K562 (cell line): ENCODE measurements around the gene EXTL1. TPM values are rescaled to one million over a fixed set of nuclear protein-coding genes. Genes with fewer than 3 reads are reported as not detected.

Experiments
- ATAC-seq: fragments of 200-7000 bp; cut with Tn5 transposase; 3 replicates; pipeline ENCODE4 v1.9.1; 2020; ENCODE audit warnings: moderate library complexity
- BruUV-seq: library from RNA; stranded (reverse); fragments of 400-500 nt; replicated peaks from 2 replicates; lab custom pipeline; 2021; lab: Mats Ljungman, UMichigan
- CTCF ChIA-PET: fragments of 300-600 bp; formaldehyde crosslinking; extraction: SDS; loops from one replicate; lab custom pipeline; 2021; ENCODE audit warnings: low intra/inter-chr PET ratio; lab: Yijun Ruan, JAX
- POLR2A ChIA-PET: fragments of 300-600, 350-650 bp; sonication (Branson Sonifier 250); formaldehyde crosslinking; extraction: SDS; loops from one replicate; lab custom pipeline; 2021; ENCODE audit warnings: antibody characterized with exemption, inconsistent platforms; lab: Yijun Ruan, JAX
- DNase-seq, 4 experiments: peaks; one replicate each; pipeline versions ENCODE4 v3.0.0 to v3.0.0-alpha.2; 2011 to 2018; ENCODE audit warnings: low spot score in 3 of 4, mixed read lengths in 3 of 4; ENCODE audit errors: extremely low read depth in 1 of 4
- FAIRE-seq: peaks from 2 replicates; lab custom pipeline; 2011; peaks lifted over from hg19 to GRCh38; lab: Jason Lieb, UNC
- H2AFZ ChIP-seq: 2 replicates; pipeline ENCODE4 v1.6.0; 2011; ENCODE audit warnings: low read depth, low read length, control low read depth, inconsistent platforms
- H3K27ac ChIP-seq: fragments of 200-600 bp; 3 replicates; pipeline ENCODE4 v1.8.0; 2011; ENCODE audit warnings: low read depth, mild to moderate bottlenecking, control low read depth, inconsistent platforms, low read length, moderate library complexity, mixed read lengths; ENCODE audit errors: extremely low read depth
- H3K27me3 ChIP-seq, 2 experiments: fragments of 300-600 bp in 1 of 2; 2 replicates in 1 of 2; 3 replicates in 1 of 2; pipeline versions ENCODE4 v1.6.0 to v1.8.0; 2011; ENCODE audit warnings: inconsistent platforms in 2 of 2, low read length in 2 of 2, mild to moderate bottlenecking in 1 of 2, mixed read lengths in 1 of 2, moderate library complexity in 1 of 2; ENCODE audit not compliant: control insufficient read depth in 2 of 2, insufficient read depth in 2 of 2
- H3K36me3 ChIP-seq: fragments of 300-600 bp; 3 replicates; pipeline ENCODE4 v1.8.0; 2011; ENCODE audit warnings: mild to moderate bottlenecking, low read length, inconsistent platforms; ENCODE audit not compliant: control insufficient read depth, insufficient read depth
- H3K4me1 ChIP-seq, 2 experiments: fragments of 200-600 bp in 1 of 2; replicated peaks in 1 of 2; 2 replicates in 1 of 2; 3 replicates in 1 of 2; pipeline versions ENCODE4 v1.5.1 to v1.8.0; 2011; ENCODE audit warnings: inconsistent platforms in 2 of 2, low read length in 2 of 2, mild to moderate bottlenecking in 1 of 2, mixed read lengths in 1 of 2, moderate library complexity in 1 of 2; ENCODE audit not compliant: control insufficient read depth in 2 of 2, insufficient read depth in 2 of 2
- H3K4me2 ChIP-seq: 2 replicates; pipeline ENCODE4 v1.6.1; 2011; ENCODE audit warnings: low read length, control low read depth, inconsistent platforms, mixed read lengths; ENCODE audit not compliant: insufficient read depth
- H3K4me3 ChIP-seq: fragments of 200-600 bp; sonication (generic), shearing (Covaris generic); 2 replicates; pipeline ENCODE4 v1.5.1; 2016; ENCODE audit warnings: control low read depth, inconsistent platforms
- H3K79me2 ChIP-seq: fragments of 200-600 bp; 3 replicates; pipeline ENCODE4 v1.8.0; 2011; ENCODE audit warnings: low read length, inconsistent platforms; ENCODE audit not compliant: control insufficient read depth, insufficient read depth
- H3K9ac ChIP-seq, 2 experiments: 2 replicates each; pipeline versions ENCODE4 v1.6.0 to v1.6.1; 2011; ENCODE audit warnings: low read depth in 2 of 2, low read length in 2 of 2, control low read depth in 1 of 2, inconsistent platforms in 1 of 2, mild to moderate bottlenecking in 1 of 2, mixed read lengths in 1 of 2; ENCODE audit not compliant: insufficient read depth in 1 of 2
- H3K9me1 ChIP-seq: one replicate; pipeline ENCODE4 v1.6.0; 2011; ENCODE audit warnings: inconsistent platforms, mild to moderate bottlenecking, low read length, moderate library complexity; ENCODE audit not compliant: control insufficient read depth, insufficient read depth
- H3K9me3 ChIP-seq: replicated peaks from 2 replicates; pipeline ENCODE4 v1.5.1; 2011; ENCODE audit warnings: low read depth, low read length, inconsistent platforms; ENCODE audit not compliant: control insufficient read depth, insufficient read depth
- H4K20me1 ChIP-seq: replicated peaks from 2 replicates; pipeline ENCODE4 v1.6.1; 2011; ENCODE audit warnings: low read length, inconsistent platforms, mixed read lengths; ENCODE audit not compliant: control insufficient read depth, insufficient read depth
- CGGBP1 ChIP-seq: fragments of 250-450 bp; sonication (Bioruptor Pico); IDR thresholded peaks from 2 replicates; pipeline ENCODE4 v1.9.0; 2021; ENCODE audit warnings: mild to moderate bottlenecking
- CSDE1 ChIP-seq, 2 experiments: fragments of 450-650 bp; IDR thresholded peaks; 2 replicates each; pipeline ENCODE4 v1.6.1; 2016; ENCODE audit warnings: mild to moderate bottlenecking in 1 of 2
- DDX20 ChIP-seq: fragments of 450-650 bp; IDR thresholded peaks from 2 replicates; pipeline ENCODE4 v1.6.1; 2016; ENCODE audit warnings: missing genetic modification characterization, low read depth, mild to moderate bottlenecking, missing compliant biosample characterization, moderate library complexity
- E2F5 ChIP-seq: sonication (generic); formaldehyde crosslinking; IDR thresholded peaks from 2 replicates; pipeline ENCODE4 v1.8.0; 2022; ENCODE audit warnings: mild to moderate bottlenecking, missing genetic modification reagents
- ELF2 ChIP-seq: fragments of 250-450 bp; sonication (Bioruptor Pico); IDR thresholded peaks from 2 replicates; pipeline ENCODE4 v1.5.0; 2021; ENCODE audit warnings: mild to moderate bottlenecking
- FOXK2 ChIP-seq, 2 experiments: fragments of 450-650 bp; IDR thresholded peaks in 1 of 2; conservative IDR thresholded peaks in 1 of 2; 2 replicates each; pipeline ENCODE4 v1.6.1; 2016; ENCODE audit warnings: low read depth in 2 of 2, mild to moderate bottlenecking in 1 of 2
- HIVEP1 ChIP-seq: fragments of 250-450 bp; sonication (Bioruptor Pico); IDR thresholded peaks from 2 replicates; pipeline ENCODE4 v1.4.0; 2020; ENCODE audit warnings: mild to moderate bottlenecking
- MXD1 ChIP-seq: fragments of 250-450 bp; sonication (Bioruptor Pico); IDR thresholded peaks from 2 replicates; pipeline ENCODE4 v1.8.0; 2021; ENCODE audit warnings: borderline replicate concordance, mild to moderate bottlenecking, moderate library complexity; ENCODE audit not compliant: poor library complexity, severe bottlenecking
- NFRKB ChIP-seq: fragments of 450-650 bp; IDR thresholded peaks from 2 replicates; pipeline ENCODE4 v1.6.1; 2016; ENCODE audit warnings: low read depth
- POLR2AphosphoS5 ChIP-seq: IDR thresholded peaks from 2 replicates; pipeline ENCODE4 v1.6.1; 2011; ENCODE audit warnings: mild to moderate bottlenecking, low read depth, low read length, moderate library complexity; ENCODE audit not compliant: control insufficient read depth, insufficient read depth
- TCF7 ChIP-seq: sonication (generic); IDR thresholded peaks from 2 replicates; pipeline ENCODE4 v1.6.1; 2016; ENCODE audit warnings: antibody characterized with exemption, borderline replicate concordance
- ZBTB26 ChIP-seq: fragments of 450-650 bp; formaldehyde crosslinking; IDR thresholded peaks from 2 replicates; pipeline ENCODE4 v1.4.0; 2022; ENCODE audit warnings: missing genetic modification characterization
- ZBTB43 ChIP-seq: sonication (generic); formaldehyde crosslinking; IDR thresholded peaks from 2 replicates; pipeline ENCODE4 v1.8.0; 2023; ENCODE audit warnings: mild to moderate bottlenecking, missing genetic modification reagents
- ZFP91 ChIP-seq: sonication (generic); formaldehyde crosslinking; IDR thresholded peaks from 2 replicates; pipeline ENCODE4 v1.8.0; 2022; ENCODE audit warnings: mild to moderate bottlenecking, missing genetic modification reagents
- ZNF766 ChIP-seq: fragments of 200-800 bp; sonication (Bioruptor generic); conservative IDR thresholded peaks from 2 replicates; pipeline ENCODE4 v1.6.1; 2016; ENCODE audit warnings: missing genetic modification characterization, missing compliant biosample characterization
- WGBS: fragments of 100-300 bp; shearing (Covaris generic); methylation state at CpG from one replicate; pipeline ENCODE4 v1.1.6; 2016; ENCODE audit warnings: low coverage, mixed read lengths; ENCODE audit not compliant: insufficient coverage; ENCODE audit errors: missing lambda C conversion rate; 5-methylcytosine and 5-hydroxymethylcytosine counted together
- in situ Hi-C: fragments of 300-500 bp; cut with MboI; formaldehyde crosslinking; loops from 4 replicates; pipeline ENCODE4 v1.15.0; 2018; ENCODE audit warnings: inconsistent platforms, mixed read lengths
- intact Hi-C: fragments of 100-400 bp; cut with micrococcal nuclease; formaldehyde crosslinking; loops from 2 replicates; pipeline ENCODE4 v1.14.2; 2022
- polyA plus RNA-seq, 8 experiments: library from polyadenylated mRNA; depleted of rRNA in 4 of 8; stranded (reverse) in 5 of 8; unstranded in 3 of 8; fragments of >200 nt; fragmentation: Nextera tagmentation in 2 of 8; fragmentation: Illumina TruSeq in 1 of 8; extraction: Ambion mirVana in 2 of 8; extraction: Trizol in 1 of 8; gene quantifications; 2 replicates each; pipeline versions ENCODE4 v1.2.1 to v1.2.3, GENCODE V29; 2011 to 2014; ENCODE audit warnings: inconsistent platforms in 1 of 8, missing spikeins in 1 of 8
- total RNA-seq, 7 experiments: library from RNA; depleted of rRNA in 6 of 7; stranded (reverse); fragments of >200 nt in 6 of 7; fragmentation: Illumina TruSeq in 2 of 7; extraction: Trizol in 2 of 7; gene quantifications; 2 replicates each; pipeline versions ENCODE4 v1.2.1 to v1.2.3, GENCODE V29; 2011 to 2021; ENCODE audit warnings: low replicate concordance in 1 of 7

Gene EXTL1
- total and polyA plus RNA-seq, 9 of the 15 experiments (the other 6 are each of a cell fraction or from before 2014, with no cell fraction given), result 0.04 to 0.23 (median 0.08) TPM; not detected in 3

GRCh38 chr1:26005434-26006105, 16.0 kb upstream of the EXTL1 start:
- H3K9me1 ChIP-seq, result no peaks in the 10 kb centered on the region
- no TSS peak for BruUV-seq
- H2AFZ ChIP-seq, result peak overlapping the region; percentile 66
- WGBS, result 9% methylated on average over 4 of the region's 4 CpGs
- FAIRE-seq, result no peak
- ATAC-seq, result peak; percentile 9; the same call in 2 of the 3 replicates
- no peaks in the 10 kb centered on the region for H3K79me2 ChIP-seq
- no peaks in the 10 kb centered on the region for H3K27me3 ChIP-seq
- H3K9me3 ChIP-seq, result no peaks in the 10 kb centered on the region
- H3K27ac ChIP-seq, result peak overlapping the region; percentile 38; the same call in 2 of the 3 replicates
- H3K4me2 ChIP-seq, result peak overlapping the region; percentile 33
- peaks cover 22 to 26% of the 10 kb centered on the region in 2 experiments for H3K4me1 ChIP-seq
- no peaks in the 10 kb centered on the region for H4K20me1 ChIP-seq
- in situ Hi-C loops, result loop anchor here (10.0 kb wide), 1 partner anchor 391 kb away; the partner anchor contains the start of gene MAN1C1
- POLR2A ChIA-PET, result interaction anchor here (1.3 kb wide), 1 partner anchor 24 kb away, joined by 4 read pairs; no protein-coding TSS in a partner anchor
- intact Hi-C loops, result no loop called here
- peak in 1 of 4 experiments; percentile 60 for DNase-seq
- no peaks in the 10 kb centered on the region for H3K36me3 ChIP-seq
- H3K4me3 ChIP-seq, result no peak overlapping the region
- peak overlapping the region; percentile 32 to 72; a peak in 3 of 4 replicates for H3K9ac ChIP-seq
- CTCF ChIA-PET, result no interaction called here
- TF ChIP-seq DDX20 (tag) (no peak), ZNF766 (CRISPR knock-in tag) (0 out of 2 replicates have a peak, but pooled peaks have one; percentile 38), ELF2 (CRISPR knock-in tag) (0 out of 2 replicates have a peak, but pooled peaks have one; percentile 43), NFRKB (peak; percentile 77; the same call in 1 of the 2 replicates), E2F5 (no peak), TCF7 (no peak), CGGBP1 (no peak), MXD1 (CRISPR knock-in tag) (no peak), POLR2AphosphoS5 (no peak), HIVEP1 (CRISPR knock-in tag) (0 out of 2 replicates have a peak, but pooled peaks have one; percentile 9), ZFP91 (no peak), CSDE1 (IDR thresholded peaks at IDR 0.05) (no peak), ZBTB26 (CRISPR knock-in tag) (no peak), FOXK2 (conservative IDR thresholded peaks at IDR 0.05 in 1 of 2, IDR thresholded peaks at IDR 0.05 in 1 of 2; ENCODE audit: low read depth in 2 of 2) (no peak), ZBTB43 (CRISPR knock-in tag) (no peak)
